GM19395 (cell line): ENCODE results near the gene C5orf63.
"Not testable (repeated sequence)": the region's sequence is repeated elsewhere in the genome, so short reads cannot be mapped to it uniquely, and the experiment has no call there.

Source experiments
- ATAC-seq: cut with Tn5 transposase; IDR thresholded peaks from one replicate; pipeline ENCODE4 v1.9.1; 2021; ENCODE audit warnings: mild to moderate bottlenecking, moderate library complexity; ENCODE audit not compliant: unreplicated experiment

C5orf63 gene

GRCh38 chr5:127038550-127038949, 34.8 kb downstream of the C5orf63 start:
- ATAC-seq: no peak

- ATAC-seq: no peak
These were observed 41.5 kb downstream of the C5orf63 start for GRCh38 chr5:127031863-127032232.

GRCh38 chr5:127031147-127031862, 42.0 kb downstream of the C5orf63 start:
- ATAC-seq: peak; percentile 24

GRCh38 chr5:127030259-127031146, 42.8 kb downstream of the C5orf63 start, which contains the start of gene MARCHF3:
Gene MARCHF3, minus strand, starts transcription at chr5:127030558. Its CDS starts 112,387 bp downstream, at chr5:126918171.
- ATAC-seq: peak; percentile 90

GRCh38 chr5:127029581-127030258, 43.6 kb downstream of the C5orf63 start:
- ATAC-seq: peak; percentile 21

- ATAC-seq: no peak
These were observed 44.4 kb downstream of the C5orf63 start for GRCh38 chr5:127028822-127029457.

GRCh38 chr5:127027539-127027938, 45.8 kb downstream of the C5orf63 start:
- ATAC-seq: no peak

GRCh38 chr5:127026166-127026565, 47.1 kb downstream of the C5orf63 start:
- no peak for ATAC-seq

- no peak for ATAC-seq
These were observed 47.8 kb downstream of the C5orf63 start for GRCh38 chr5:127025467-127025866.

- ATAC-seq: no peak
These were observed 48.5 kb downstream of the C5orf63 start for GRCh38 chr5:127024821-127025220.

GRCh38 chr5:127023552-127024191, 49.6 kb downstream of the C5orf63 start:
- ATAC-seq: not testable (repeated sequence)

GRCh38 chr5:127022846-127023245, 50.5 kb downstream of the C5orf63 start:
- no peak for ATAC-seq

- ATAC-seq: peak; percentile 52
These were observed 53.4 kb downstream of the C5orf63 start for GRCh38 chr5:127019928-127020327.

- not testable (repeated sequence) for ATAC-seq
These were observed 56.6 kb downstream of the C5orf63 start for GRCh38 chr5:127016722-127017121.

- no peak for ATAC-seq
These were observed 57.6 kb downstream of the C5orf63 start for GRCh38 chr5:127015716-127016115.

GRCh38 chr5:127014573-127014972, 58.7 kb downstream of the C5orf63 start:
- ATAC-seq: peak; percentile 41

GRCh38 chr5:127013407-127013806, 59.9 kb downstream of the C5orf63 start:
- no peak for ATAC-seq

- ATAC-seq: no peak
These were observed 60.4 kb downstream of the C5orf63 start for GRCh38 chr5:127012916-127013315.

GRCh38 chr5:127011961-127012644, 61.2 kb downstream of the C5orf63 start:
- peak; percentile 76 for ATAC-seq

GRCh38 chr5:127011153-127011552, 62.1 kb downstream of the C5orf63 start:
- no peak for ATAC-seq
